H9 (cell line): Measurements from ENCODE around the gene NUDT3. TPM values are rescaled to one million over a fixed set of nuclear protein-coding genes. Genes with fewer than 3 reads are reported as not detected.

Source experiments
- DNase-seq: peaks from one replicate; pipeline ENCODE4 v3.0.0-alpha.2; 2017
- H2AFZ ChIP-seq: one replicate; pipeline ENCODE4 v1.6.1; 2013; ENCODE audit warnings: mild to moderate bottlenecking, low read length, control low read depth, moderate library complexity
- H2AK5ac ChIP-seq: 2 replicates; pipeline ENCODE4 v1.6.1; 2013; ENCODE audit warnings: low read length, control low read depth, mixed read lengths; ENCODE audit not compliant: insufficient read length
- H2BK120ac ChIP-seq: one replicate; pipeline ENCODE4 v1.6.1; 2013; ENCODE audit warnings: low read depth, mild to moderate bottlenecking, low read length, control low read depth, inconsistent platforms; ENCODE audit not compliant: poor library complexity, severe bottlenecking
- H2BK12ac ChIP-seq: 2 replicates; pipeline ENCODE4 v1.6.1; 2013; ENCODE audit warnings: low read length, control low read depth, mixed read lengths, low read depth; ENCODE audit not compliant: insufficient read length
- H2BK15ac ChIP-seq: 2 replicates; pipeline ENCODE4 v1.6.1; 2013; ENCODE audit warnings: low read depth, low read length, control low read depth
- H2BK20ac ChIP-seq: one replicate; pipeline ENCODE4 v1.6.1; 2013; ENCODE audit warnings: low read depth, mild to moderate bottlenecking, low read length, control low read depth, inconsistent platforms; ENCODE audit not compliant: poor library complexity, severe bottlenecking
- H2BK5ac ChIP-seq: 2 replicates; pipeline ENCODE4 v1.6.1; 2013; ENCODE audit warnings: low read length, control low read depth, mixed read lengths; ENCODE audit not compliant: insufficient read length
- H3K14ac ChIP-seq: 2 replicates; pipeline ENCODE4 v1.6.1; 2013; ENCODE audit warnings: low read length, control low read depth; ENCODE audit not compliant: insufficient read depth
- H3K18ac ChIP-seq: 2 replicates; pipeline ENCODE4 v1.6.1; 2013; ENCODE audit warnings: low read depth, mild to moderate bottlenecking, mixed read lengths, low read length, control low read depth; ENCODE audit not compliant: insufficient read length
- H3K23ac ChIP-seq: 2 replicates; pipeline ENCODE4 v1.6.1; 2013; ENCODE audit warnings: low read length, control low read depth, mixed read lengths, low read depth; ENCODE audit not compliant: insufficient read length
- H3K23me2 ChIP-seq: 2 replicates; pipeline ENCODE4 v1.6.1; 2013; ENCODE audit warnings: low read depth, mild to moderate bottlenecking, mixed read lengths, low read length, control low read depth; ENCODE audit not compliant: insufficient read length, poor library complexity, severe bottlenecking
- H3K27ac ChIP-seq: 2 replicates; pipeline ENCODE4 v1.5.1; 2013; ENCODE audit warnings: low read length, control low read depth, mixed read lengths, low read depth; ENCODE audit not compliant: insufficient read length
- H3K27me3 ChIP-seq: 2 replicates; pipeline ENCODE4 v1.6.1; 2013; ENCODE audit warnings: low read length, control low read depth, inconsistent platforms; ENCODE audit not compliant: insufficient read depth
- H3K4ac ChIP-seq: 2 replicates; pipeline ENCODE4 v1.6.1; 2013; ENCODE audit warnings: low read depth, mild to moderate bottlenecking, control low read depth, inconsistent platforms, low read length, moderate library complexity
- H3K4me1 ChIP-seq: 2 replicates; pipeline ENCODE4 v1.6.1; 2013; ENCODE audit warnings: low read length, control low read depth, inconsistent platforms; ENCODE audit not compliant: insufficient read depth
- H3K4me2 ChIP-seq: 2 replicates; pipeline ENCODE4 v1.6.1; 2013; ENCODE audit warnings: low read length, control low read depth, mixed read lengths; ENCODE audit not compliant: insufficient read length, insufficient read depth
- H3K56ac ChIP-seq: 2 replicates; pipeline ENCODE4 v1.6.1; 2013; ENCODE audit warnings: low read depth, mild to moderate bottlenecking, mixed read lengths, low read length, control low read depth; ENCODE audit not compliant: insufficient read length
- H3K79me1 ChIP-seq: 2 replicates; pipeline ENCODE4 v1.6.1; 2013; ENCODE audit warnings: low read depth, mild to moderate bottlenecking, moderate library complexity, low read length, control low read depth, inconsistent platforms; ENCODE audit not compliant: insufficient read depth, poor library complexity, severe bottlenecking
- H3K79me2 ChIP-seq: 2 replicates; pipeline ENCODE4 v1.6.1; 2013; ENCODE audit warnings: low read length, control low read depth, inconsistent platforms; ENCODE audit not compliant: insufficient read depth
- H3K9ac ChIP-seq: 2 replicates; pipeline ENCODE4 v1.6.1; 2013; ENCODE audit warnings: low read length, control low read depth, mixed read lengths; ENCODE audit not compliant: insufficient read length; ENCODE audit errors: extremely low read depth
- H3K9me3 ChIP-seq: one replicate; pipeline ENCODE4 v1.6.1; 2013; ENCODE audit warnings: low read depth, low read length, inconsistent platforms; ENCODE audit not compliant: control insufficient read depth
- H3T11ph ChIP-seq: one replicate; pipeline ENCODE4 v1.6.1; 2013; ENCODE audit warnings: mild to moderate bottlenecking, low read length, control low read depth, inconsistent platforms
- H4K20me1 ChIP-seq: one replicate; pipeline ENCODE4 v1.6.1; 2013; ENCODE audit not compliant: control insufficient read depth, insufficient read length, insufficient read depth
- H4K5ac ChIP-seq: 2 replicates; pipeline ENCODE4 v1.6.1; 2013; ENCODE audit warnings: low read depth, mild to moderate bottlenecking, mixed read lengths, low read length, control low read depth; ENCODE audit not compliant: insufficient read length
- H4K8ac ChIP-seq: replicated peaks from 2 replicates; pipeline ENCODE4 v1.6.1; 2013; ENCODE audit warnings: low read length, control low read depth, mixed read lengths, low read depth; ENCODE audit not compliant: insufficient read length
- H4K91ac ChIP-seq: 2 replicates; pipeline ENCODE4 v1.6.1; 2013; ENCODE audit warnings: low read depth, mild to moderate bottlenecking, moderate library complexity, mixed read lengths, low read length, control low read depth; ENCODE audit not compliant: insufficient read length
- H3K27ac Mint-ChIP-seq, 3 experiments: 2 replicates in 2 of 3; 3 replicates in 1 of 3; pipeline ENCODE4 v1.8.0; 2020 to 2021; ENCODE audit warnings: mixed read lengths in 3 of 3, mild to moderate bottlenecking in 1 of 3, moderate library complexity in 1 of 3
- H3K27me3 Mint-ChIP-seq: 2 replicates; pipeline ENCODE4 v1.8.0; 2021; ENCODE audit warnings: low read depth, mild to moderate bottlenecking, moderate library complexity, mixed read lengths
- H3K36me3 Mint-ChIP-seq, 3 experiments: 2 replicates in 2 of 3; 3 replicates in 1 of 3; pipeline ENCODE4 v1.8.0; 2020 to 2021; ENCODE audit warnings: low read depth in 3 of 3, mixed read lengths in 3 of 3; ENCODE audit not compliant: insufficient read depth in 1 of 3
- H3K4me1 Mint-ChIP-seq, 2 experiments: 2 replicates each; pipeline ENCODE4 v1.8.0; 2020; ENCODE audit warnings: mixed read lengths in 2 of 2
- H3K4me3 Mint-ChIP-seq, 2 experiments: 2 replicates in 1 of 2; 3 replicates in 1 of 2; pipeline ENCODE4 v1.8.0; 2020 to 2021; ENCODE audit warnings: mild to moderate bottlenecking in 2 of 2, mixed read lengths in 2 of 2, moderate library complexity in 1 of 2
- H3K9me3 Mint-ChIP-seq, 2 experiments: 2 replicates in 1 of 2; 3 replicates in 1 of 2; pipeline ENCODE4 v1.8.0; 2020; ENCODE audit warnings: mild to moderate bottlenecking in 2 of 2, mixed read lengths in 2 of 2, moderate library complexity in 1 of 2
- CTCF ChIP-seq: fragments of 200-600 bp; sonication (generic); conservative IDR thresholded peaks from 3 replicates; pipeline ENCODE4 v1.8.0; 2021; ENCODE audit warnings: antibody characterized with exemption, mild to moderate bottlenecking
- WGBS: extraction: QIAGEN DNeasy Blood & Tissue Kit; methylation state at CpG from one replicate; pipeline ENCODE4 v1.1.7; 2013; ENCODE audit warnings: missing lambda C conversion rate, low lambda C conversion rate, mixed read lengths; ENCODE audit not compliant: insufficient read length; ENCODE audit errors: extremely low coverage; 5-methylcytosine and 5-hydroxymethylcytosine counted together
- total RNA-seq: library from RNA; stranded (reverse); gene quantifications from 2 replicates; pipeline ENCODE4 v1.2.1, GENCODE V29; 2021

The NUDT3 gene
- total RNA-seq, 1 experiment from 2014 or later, result 23.6 TPM

GRCh38 chr6:34305497-34305896, 87.0 kb downstream of the NUDT3 start:
- Histone ChIP-seq H3K27ac (no peak overlapping the region), H4K5ac (no peak overlapping the region), H3K56ac (no peak overlapping the region), H3K9me3 (no peaks in the 10 kb centered on the region), H3K79me1 (peaks cover 7% of the 10 kb centered on the region), H4K8ac (no peak overlapping the region), H3K4ac (no peak overlapping the region), H3K27me3 (no peaks in the 10 kb centered on the region), H3K4me2 (no peak overlapping the region), H2BK5ac (no peak overlapping the region), H3K18ac (no peak overlapping the region), H3K23ac (no peak overlapping the region), H3K4me1 (no peaks in the 10 kb centered on the region), H4K91ac (no peak overlapping the region), H3K23me2 (no peaks in the 10 kb centered on the region), H4K20me1 (no peaks in the 10 kb centered on the region), H2AFZ (no peak overlapping the region), H2BK12ac (no peak overlapping the region), H2BK120ac (no peak overlapping the region), H3K14ac (no peak overlapping the region), H2BK15ac (no peak overlapping the region), H3T11ph (no peak overlapping the region), H3K79me2 (no peaks in the 10 kb centered on the region), H2AK5ac (no peak overlapping the region), H2BK20ac (no peak overlapping the region), H3K9ac (no peak overlapping the region)
- Mint-ChIP-seq H3K27ac (no peak overlapping the region), H3K9me3 (no peaks in the 10 kb centered on the region), H3K4me1 (peaks cover 8 to 20% of the 10 kb centered on the region in 2 experiments; a peak in 3 of 4 replicates), H3K36me3 (no peaks in the 10 kb centered on the region), H3K27me3 (no peaks in the 10 kb centered on the region), H3K4me3 (no peak overlapping the region)
- no CpG with 5 or more reads among the region's 2 CpGs for WGBS
- DNase-seq, result no peak
- TF ChIP-seq CTCF, result no peak
